PC-3 (cell line): ENCODE measurements around the gene NPEPL1.

Source experiments
- EZH2 ChIP-seq: fragments of 300-600 bp; sonication (generic); IDR thresholded peaks from one replicate; pipeline ENCODE4 v1.6.1; 2017; ENCODE audit warnings: antibody characterized with exemption, mild to moderate bottlenecking, low read length; ENCODE audit not compliant: unreplicated experiment
- EZH2phosphoT487 ChIP-seq: fragments of 300-600 bp; sonication (generic); IDR thresholded peaks from 2 replicates; pipeline ENCODE4 v1.6.1; 2018; ENCODE audit warnings: mild to moderate bottlenecking, antibody characterized with exemption, low read length, borderline replicate concordance
- TF ChIP-seq, protein P1 (sequence below): fragments of 300-600 bp; sonication (generic); conservative IDR thresholded peaks from 2 replicates; pipeline ENCODE4 v1.5.1; 2017; ENCODE audit warnings: antibody characterized with exemption, low read depth, mild to moderate bottlenecking, low read length

DNA sequence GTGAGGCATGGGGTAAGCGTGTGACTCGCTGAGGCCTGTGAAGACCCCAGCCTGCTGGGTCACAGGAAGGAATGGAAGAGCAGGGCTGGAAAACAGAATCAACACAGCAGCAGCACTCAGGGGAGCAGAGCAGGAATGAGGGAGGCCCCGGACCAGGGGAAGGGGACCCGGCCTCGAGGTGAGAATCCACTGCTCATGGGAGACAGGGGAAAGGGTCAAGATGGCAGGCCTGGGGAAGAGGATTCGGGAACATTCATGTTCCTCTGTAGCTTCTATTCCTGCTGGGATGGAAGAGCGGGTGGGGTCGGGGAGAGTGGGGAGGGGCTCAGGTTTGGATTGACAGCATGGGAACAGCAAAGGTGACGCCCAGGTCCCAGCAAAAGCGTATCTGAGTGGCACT is 59.4 kb downstream of the NPEPL1 start:
- TF ChIP-seq, protein P1, sequence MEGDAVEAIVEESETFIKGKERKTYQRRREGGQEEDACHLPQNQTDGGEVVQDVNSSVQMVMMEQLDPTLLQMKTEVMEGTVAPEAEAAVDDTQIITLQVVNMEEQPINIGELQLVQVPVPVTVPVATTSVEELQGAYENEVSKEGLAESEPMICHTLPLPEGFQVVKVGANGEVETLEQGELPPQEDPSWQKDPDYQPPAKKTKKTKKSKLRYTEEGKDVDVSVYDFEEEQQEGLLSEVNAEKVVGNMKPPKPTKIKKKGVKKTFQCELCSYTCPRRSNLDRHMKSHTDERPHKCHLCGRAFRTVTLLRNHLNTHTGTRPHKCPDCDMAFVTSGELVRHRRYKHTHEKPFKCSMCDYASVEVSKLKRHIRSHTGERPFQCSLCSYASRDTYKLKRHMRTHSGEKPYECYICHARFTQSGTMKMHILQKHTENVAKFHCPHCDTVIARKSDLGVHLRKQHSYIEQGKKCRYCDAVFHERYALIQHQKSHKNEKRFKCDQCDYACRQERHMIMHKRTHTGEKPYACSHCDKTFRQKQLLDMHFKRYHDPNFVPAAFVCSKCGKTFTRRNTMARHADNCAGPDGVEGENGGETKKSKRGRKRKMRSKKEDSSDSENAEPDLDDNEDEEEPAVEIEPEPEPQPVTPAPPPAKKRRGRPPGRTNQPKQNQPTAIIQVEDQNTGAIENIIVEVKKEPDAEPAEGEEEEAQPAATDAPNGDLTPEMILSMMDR = no peak
- TF ChIP-seq EZH2phosphoT487 (no peak), EZH2 (no peak)
